Measurements from ENCODE around the gene CMTM3. TPM values are rescaled to one million over a fixed set of nuclear protein-coding genes. Genes with fewer than 3 reads are reported as not detected.
"Not testable (repeated sequence)": the region's sequence is repeated elsewhere in the genome, so short reads cannot be mapped to it uniquely, and the experiment has no call there.

The CMTM3 gene
- total RNA-seq, 4 donors from 2014 or later: 19.3 to 43.9 (median 38.5) TPM

GRCh38 chr16:66592241-66592640 is 12.3 kb upstream of the CMTM3 start:
- TF ChIP-seq EP300 (IDR thresholded peaks at IDR 0.05) (no peak), CTCF (IDR thresholded peaks at IDR 0.05) (no peak), POLR2A (IDR thresholded peaks at IDR 0.05) (no peak)

GRCh38 chr16:66592814-66593213 is 11.7 kb upstream of the CMTM3 start:
- Histone ChIP-seq H3K4me3 (no peak overlapping the region), H3K4me1 (peaks cover 0 to 20% (median 3%) of the 10 kb centered on the region in 4 donors), H3K9me3 (peaks cover 0 to 8% (median 0%) of the 10 kb centered on the region in 4 donors), H3K27me3 (no peaks in the 10 kb centered on the region), H3K36me3 (no peaks in the 10 kb centered on the region), H3K27ac (no peak overlapping the region)
- 96% methylated on average over 3 of the region's 3 CpGs for WGBS, 2 donors
- no peak for DNase-seq (ENCODE audit: low spot score in 2 of 2)
- TF ChIP-seq EP300 (IDR thresholded peaks at IDR 0.05) (no peak), CTCF (IDR thresholded peaks at IDR 0.05) (no peak), POLR2A (IDR thresholded peaks at IDR 0.05) (no peak)

More at GRCh38 chr16:66592241-66592640, 12.3 kb upstream of the CMTM3 start:
- WGBS, 2 donors: 81 to 85% methylated on average over 3 of the region's 3 CpGs
- no peak overlapping the region for H3K27ac ChIP-seq
- no peaks in the 10 kb centered on the region for H3K27me3 ChIP-seq
- peaks cover 0 to 21% (median 4%) of the 10 kb centered on the region in 4 donors for H3K4me1 ChIP-seq
- peaks cover 0 to 8% (median 0%) of the 10 kb centered on the region in 4 donors for H3K9me3 ChIP-seq
- no peaks in the 10 kb centered on the region for H3K36me3 ChIP-seq
- DNase-seq (ENCODE audit: low spot score in 2 of 2): no peak
- no peak overlapping the region for H3K4me3 ChIP-seq

- H3K4me3 ChIP-seq: no peak overlapping the region
- TF ChIP-seq CTCF (IDR thresholded peaks at IDR 0.05): no peak
- TF ChIP-seq POLR2A (IDR thresholded peaks at IDR 0.05): no peak
- no peak for TF ChIP-seq EP300 (IDR thresholded peaks at IDR 0.05)
- WGBS, 2 donors: 65 to 70% methylated on average over 7 of the region's 7 CpGs
- H3K27me3 ChIP-seq: no peaks in the 10 kb centered on the region
- no peaks in the 10 kb centered on the region for H3K36me3 ChIP-seq
- peaks cover 0 to 8% (median 0%) of the 10 kb centered on the region in 4 donors for H3K9me3 ChIP-seq
- peaks cover 0 to 6% (median 2%) of the 10 kb centered on the region in 4 donors for H3K4me1 ChIP-seq
- H3K27ac ChIP-seq: no peak overlapping the region
- DNase-seq (ENCODE audit: low spot score in 2 of 2): no peak
These were observed 9.8 kb upstream of the CMTM3 start for GRCh38 chr16:66594739-66595138.

- not testable (repeated sequence) for H3K4me3 ChIP-seq; H3K4me1 ChIP-seq; H3K9me3 ChIP-seq; H3K27ac ChIP-seq; H3K36me3 ChIP-seq; DNase-seq (ENCODE audit: low spot score in 2 of 2); H3K27me3 ChIP-seq
- 95 to 99% methylated on average over 4 of the region's 4 CpGs for WGBS, 2 donors
These were observed 7.9 kb upstream of the CMTM3 start for GRCh38 chr16:66596559-66596958.

GRCh38 chr16:66596986-66597848 is 7.3 kb upstream of the CMTM3 start:
- Histone ChIP-seq H3K4me1 (peaks cover 0 to 4% (median 0%) of the 10 kb centered on the region in 4 donors), H3K4me3 (no peak overlapping the region), H3K36me3 (no peaks in the 10 kb centered on the region), H3K27ac (no peak overlapping the region), H3K9me3 (peaks cover 0 to 8% (median 0%) of the 10 kb centered on the region in 4 donors), H3K27me3 (no peaks in the 10 kb centered on the region)
- DNase-seq (ENCODE audit: low spot score in 2 of 2): no peak
- WGBS, 2 donors: 82 to 87% methylated on average over 5 of the region's 5 CpGs
- TF ChIP-seq POLR2A (IDR thresholded peaks at IDR 0.05) (no peak), CTCF (IDR thresholded peaks at IDR 0.05) (no peak), EP300 (IDR thresholded peaks at IDR 0.05) (no peak)
